Activated gamma-delta T cell (primary cell): Measurements from ENCODE around the gene MPPED1.

Source experiments
- DNase-seq: peaks from one replicate; lab custom pipeline; 2025; lab: John Stamatoyannopoulos, UW

The MPPED1 gene

DNA sequence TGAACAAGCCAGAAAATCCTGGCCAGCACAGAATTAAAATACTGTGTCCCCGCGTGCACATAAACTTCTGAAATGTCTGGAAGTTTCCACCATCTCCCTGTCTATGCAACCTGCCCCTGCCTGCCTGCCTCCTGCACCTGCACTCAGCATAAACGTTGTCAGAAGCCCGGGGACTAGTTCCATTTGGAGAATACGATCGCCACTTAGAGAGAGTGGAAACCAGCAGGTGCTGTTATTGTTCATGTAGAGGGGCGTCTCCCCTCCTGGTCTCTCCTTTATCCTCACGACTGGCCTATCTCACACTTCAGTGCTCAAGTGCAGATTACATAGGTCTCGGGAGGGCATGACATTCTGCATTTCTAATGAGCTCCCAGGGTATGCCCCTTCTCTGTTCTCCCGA, 35.6 kb downstream of the MPPED1 start:
- DNase-seq = no peak

DNA sequence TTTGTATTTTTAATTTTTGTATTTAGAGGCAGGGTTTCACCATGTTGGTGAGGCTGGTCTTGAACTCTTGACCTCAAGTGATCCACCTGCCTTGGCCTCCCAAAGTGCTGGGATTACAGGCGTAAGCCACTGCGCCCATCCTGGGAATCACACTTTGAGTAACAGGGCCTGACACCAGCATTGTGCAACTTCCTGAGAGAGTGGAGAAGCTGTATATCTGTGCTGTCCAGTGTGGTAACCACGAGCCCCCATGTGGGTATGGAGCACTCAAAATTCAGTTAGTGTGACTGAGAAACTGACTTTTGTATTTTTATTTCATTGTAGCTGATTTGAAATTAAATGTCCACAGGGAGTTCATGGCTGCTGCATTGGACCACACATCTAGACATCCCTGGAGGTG, 36.2 kb downstream of the MPPED1 start:
- no peak for DNase-seq

DNA sequence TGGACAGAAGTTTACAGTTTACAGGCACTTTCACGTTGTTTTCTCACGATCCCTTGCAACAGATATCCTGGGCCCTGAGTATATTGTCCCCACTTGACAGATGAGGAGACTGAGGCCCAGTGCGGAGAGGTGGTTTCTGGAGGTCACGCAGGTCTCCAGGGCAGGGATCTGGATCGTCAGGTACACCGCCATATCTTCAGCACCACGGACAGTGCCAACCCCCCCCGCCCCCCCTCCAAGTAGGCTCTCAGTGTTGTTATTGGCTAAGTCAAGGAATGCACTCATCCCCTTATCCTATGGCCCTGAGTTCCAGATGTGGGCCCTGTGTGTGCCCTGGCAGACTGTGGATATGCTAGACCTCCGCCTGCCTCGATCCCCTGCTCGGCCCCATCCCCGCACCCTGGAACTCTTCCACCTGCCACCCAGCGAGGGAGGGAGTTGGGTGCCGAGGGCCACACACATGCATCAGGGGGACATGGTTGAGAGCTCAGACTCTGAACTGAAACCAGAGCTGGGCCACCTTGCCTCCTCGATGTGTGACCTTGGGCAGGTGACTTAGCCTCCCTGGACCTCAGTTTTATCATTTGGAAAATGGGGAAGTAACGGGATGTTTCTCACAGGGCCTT, 37.5 kb downstream of the MPPED1 start:
- no peak for DNase-seq

DNA sequence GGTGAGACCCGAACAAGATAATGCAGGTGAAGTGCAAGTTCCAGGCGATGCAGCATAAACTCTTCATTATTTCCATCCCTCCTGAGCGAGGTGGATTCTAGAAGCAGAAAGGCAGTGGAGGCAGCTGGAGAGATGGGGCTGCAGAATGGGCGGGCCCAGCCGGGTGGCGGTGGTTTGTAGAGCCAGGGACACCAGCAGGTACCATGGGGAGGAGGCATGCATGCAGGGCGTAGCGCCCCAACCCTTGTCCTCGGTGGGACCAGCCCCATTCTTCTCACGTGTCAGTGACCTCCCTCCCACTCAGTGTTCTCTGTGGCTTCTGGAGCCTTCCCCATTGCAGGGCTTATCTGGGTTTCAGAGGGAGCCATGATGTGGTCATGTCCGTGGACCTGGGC, 38.0 kb downstream of the MPPED1 start:
- DNase-seq = no peak

DNA sequence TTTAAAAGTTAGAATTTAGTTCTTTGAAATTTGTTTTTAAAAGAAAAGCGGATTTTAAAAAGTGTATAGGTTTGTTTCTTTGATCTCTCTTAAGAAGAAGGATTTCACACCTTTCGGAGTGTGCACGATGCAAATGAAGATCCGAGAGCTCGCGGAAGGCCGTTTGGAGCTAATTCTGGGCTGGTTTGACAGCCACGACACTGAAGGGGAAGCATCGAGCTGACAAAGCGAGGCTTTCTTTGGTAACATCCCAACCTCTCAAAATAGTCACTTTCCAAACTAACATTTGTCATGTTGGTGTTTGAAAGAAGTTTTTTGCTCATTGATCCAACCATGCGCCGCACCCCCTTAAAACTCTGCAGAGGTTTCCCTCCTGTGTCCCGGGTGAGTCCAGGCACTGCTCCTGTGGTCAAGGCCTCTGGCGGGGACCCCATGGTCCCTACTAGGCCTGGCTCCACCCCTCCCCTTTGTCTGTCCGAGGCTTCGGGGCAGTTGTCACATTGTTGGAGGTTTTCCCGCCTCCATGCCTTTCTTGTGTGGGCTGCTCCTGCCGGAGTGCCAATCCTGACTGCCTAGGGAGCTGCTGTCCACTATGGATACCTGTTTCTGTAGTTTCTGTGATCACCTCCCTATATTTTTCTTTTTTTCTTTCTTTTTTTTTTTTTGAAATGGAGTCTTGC, 39.7 kb downstream of the MPPED1 start:
- no peak for DNase-seq

DNA sequence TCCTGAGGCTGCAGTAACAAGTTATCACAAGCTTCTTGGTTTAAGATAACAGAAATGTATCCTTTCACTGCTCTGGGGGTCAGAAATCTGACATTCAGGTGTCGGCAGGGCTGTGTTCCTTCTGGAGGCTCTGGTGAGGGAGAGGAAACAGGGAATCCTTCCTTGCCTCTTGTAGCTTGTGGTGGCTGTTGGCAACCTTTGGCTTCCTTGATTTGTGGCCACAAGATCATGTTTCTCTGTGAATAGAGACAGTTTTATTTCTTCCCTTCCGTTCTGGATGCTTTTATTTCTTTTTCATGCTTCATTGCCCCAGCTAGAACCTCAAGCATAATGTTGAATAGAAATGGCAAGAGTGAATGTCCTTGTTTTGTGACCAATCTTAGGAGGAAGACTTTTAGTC, 44.0 kb downstream of the MPPED1 start:
- DNase-seq = no peak

DNA sequence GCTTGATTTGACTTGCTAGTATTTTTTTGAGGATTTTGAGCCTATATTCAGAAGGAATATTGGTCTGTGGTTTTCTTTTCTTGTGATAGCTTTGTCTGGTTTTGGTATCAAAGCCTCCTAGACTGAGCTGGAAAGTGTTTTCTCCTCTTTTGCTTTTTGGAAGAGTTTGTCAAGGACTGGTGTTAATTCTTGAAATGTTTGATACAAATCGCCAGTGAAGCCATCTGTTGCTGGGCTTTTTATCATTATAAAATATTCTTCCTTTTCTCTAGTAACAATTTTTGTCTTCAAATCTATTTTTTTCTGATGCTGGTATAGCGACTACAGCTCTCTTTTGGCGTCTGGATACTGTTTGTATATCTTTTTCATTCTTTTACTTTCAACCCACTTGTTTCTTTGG, 45.2 kb downstream of the MPPED1 start:
- no peak for DNase-seq

DNA sequence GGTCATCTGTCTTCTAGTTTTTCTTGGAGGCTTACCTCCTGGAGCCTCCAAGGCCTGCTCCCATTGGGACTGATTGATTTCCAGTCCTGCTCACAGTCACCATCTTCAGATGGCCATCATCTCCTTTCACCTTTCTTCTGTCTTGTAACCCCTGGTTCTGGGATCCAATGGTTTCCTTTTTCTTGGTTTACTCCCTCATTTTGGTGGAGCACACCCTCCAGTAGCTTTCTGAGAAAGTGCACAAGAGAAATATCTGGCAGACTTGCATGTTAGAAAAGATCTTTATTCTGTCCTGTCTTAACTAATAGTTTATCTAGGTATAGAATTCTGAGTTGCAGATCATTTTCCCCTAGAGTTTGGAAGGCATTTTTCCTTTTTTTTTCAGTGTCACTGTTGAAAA, 50.9 kb downstream of the MPPED1 start:
- DNase-seq = no peak

DNA sequence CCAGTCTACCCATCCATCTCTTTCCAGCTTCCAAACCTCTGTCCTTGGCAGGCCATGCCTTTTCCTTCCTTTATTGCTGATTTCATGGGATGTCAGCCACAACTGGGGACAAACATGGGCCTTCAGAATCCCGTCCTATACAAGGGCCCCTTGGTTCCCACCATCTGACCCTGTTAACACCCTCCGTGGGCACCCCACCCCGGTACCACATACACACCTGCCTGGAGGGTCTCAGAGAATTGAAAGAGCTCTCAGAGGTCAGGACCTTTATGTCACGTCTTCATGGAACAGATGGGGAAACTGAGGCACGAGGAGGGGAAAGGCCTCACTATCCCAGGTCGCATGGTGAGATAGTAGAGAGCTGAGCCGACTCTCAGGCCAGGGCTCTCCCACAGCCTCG, 53.0 kb downstream of the MPPED1 start:
- DNase-seq = no peak

DNA sequence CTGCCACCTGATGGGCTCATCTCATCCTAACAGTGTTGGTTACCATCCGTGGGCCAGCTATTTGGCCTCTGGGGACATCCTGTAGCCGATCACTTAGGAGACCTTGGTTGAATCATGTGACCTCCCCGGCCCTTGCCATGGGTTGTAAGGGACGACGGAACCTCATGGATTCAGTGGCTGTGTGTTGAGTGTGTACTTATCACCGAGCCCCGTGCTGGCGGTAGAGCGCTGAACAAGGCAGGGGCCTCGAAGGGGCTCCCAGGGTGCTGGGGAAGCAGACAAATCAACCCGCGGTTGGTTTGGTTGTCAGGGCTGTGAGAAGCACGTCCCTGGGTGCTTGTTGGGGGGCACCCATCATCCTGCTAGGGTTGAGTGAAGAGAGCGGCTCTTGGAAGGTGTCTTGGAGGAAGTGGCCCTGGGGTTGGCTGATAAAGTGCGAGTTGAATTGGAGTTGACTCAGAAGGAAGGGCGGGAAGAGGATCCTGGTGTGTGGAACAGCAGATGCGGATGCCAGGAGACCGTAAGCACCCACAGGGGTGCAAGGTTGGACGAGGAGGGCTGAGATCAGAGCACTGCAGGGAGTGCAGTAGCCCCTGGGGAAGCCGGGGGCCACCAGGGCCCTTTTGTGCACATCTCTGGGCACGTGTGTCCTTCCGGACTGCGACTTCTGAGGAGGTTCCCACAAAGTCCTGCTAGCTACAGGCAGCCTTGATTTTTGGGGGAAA, 53.6 kb downstream of the MPPED1 start:
- no peak for DNase-seq

DNA sequence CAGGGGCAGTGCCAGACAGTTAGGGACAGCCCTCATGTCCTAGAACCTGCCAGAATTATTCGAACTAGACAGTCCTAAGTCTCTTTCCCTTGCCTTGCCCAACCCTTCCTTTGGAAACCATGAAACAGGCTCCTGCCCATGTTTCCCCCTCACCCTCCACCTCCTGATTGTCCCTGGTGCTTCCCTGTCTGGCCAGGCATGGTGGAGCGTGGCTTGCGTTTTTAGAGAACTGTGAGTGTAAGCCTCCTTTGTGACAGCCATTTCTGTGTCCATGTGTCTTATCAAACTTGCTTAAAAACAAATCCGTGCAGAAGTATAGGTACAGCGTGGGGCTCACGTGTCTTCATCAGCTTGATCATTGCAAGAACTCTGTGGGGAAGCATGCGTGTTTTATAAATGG, 54.9 kb downstream of the MPPED1 start:
- DNase-seq = no peak

DNA sequence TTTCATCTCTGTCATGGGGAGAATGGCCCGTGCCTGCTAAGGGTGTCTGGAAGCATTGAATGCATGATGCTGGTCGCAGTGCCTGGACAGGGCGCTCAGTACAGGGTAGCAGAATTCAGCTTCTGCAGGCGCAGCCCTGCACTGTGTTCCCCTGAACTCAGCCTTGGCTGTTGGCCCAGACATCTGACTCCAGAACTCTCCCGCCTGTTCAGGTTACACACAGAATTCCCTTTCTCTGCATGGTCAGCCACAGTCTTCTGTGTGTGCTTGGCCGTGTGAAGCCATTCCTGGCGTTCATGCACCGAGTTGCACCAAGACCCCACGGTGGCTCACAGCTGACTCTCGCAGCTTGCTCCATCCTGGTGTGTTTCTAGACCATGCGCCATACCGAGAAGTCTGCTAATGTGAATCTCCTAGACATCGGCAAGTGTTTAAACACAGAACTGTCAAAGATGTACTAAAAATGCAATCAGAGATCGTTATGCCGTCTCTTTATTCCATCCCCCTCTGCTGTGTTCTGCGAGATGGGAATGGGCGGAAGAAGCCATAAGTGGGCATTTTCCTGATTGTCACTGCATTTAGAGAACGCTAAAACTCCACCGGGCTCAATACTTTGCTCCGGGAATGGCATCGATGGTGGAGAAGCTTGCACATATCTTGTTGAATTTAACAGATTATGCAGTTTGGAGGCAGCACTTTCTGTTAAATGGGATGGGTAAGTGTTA, 55.6 kb downstream of the MPPED1 start:
- DNase-seq = no peak

DNA sequence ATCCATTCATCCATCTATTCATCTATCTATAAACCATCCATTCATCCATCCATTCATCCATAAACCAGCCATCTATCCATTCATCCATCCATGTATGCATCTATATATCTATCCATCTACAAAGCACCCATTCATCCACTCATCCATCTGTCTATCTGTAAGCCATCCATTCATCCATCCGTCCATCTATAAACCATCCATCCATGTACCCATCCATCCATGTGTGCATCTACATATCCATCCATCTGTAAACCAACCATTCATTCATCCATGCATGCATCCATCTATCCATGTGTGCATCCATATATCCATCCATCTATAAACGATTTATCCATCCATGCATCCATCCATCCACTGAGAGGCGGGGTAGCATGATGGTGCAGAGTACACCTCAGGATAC, 58.4 kb downstream of the MPPED1 start:
- no peak for DNase-seq

DNA sequence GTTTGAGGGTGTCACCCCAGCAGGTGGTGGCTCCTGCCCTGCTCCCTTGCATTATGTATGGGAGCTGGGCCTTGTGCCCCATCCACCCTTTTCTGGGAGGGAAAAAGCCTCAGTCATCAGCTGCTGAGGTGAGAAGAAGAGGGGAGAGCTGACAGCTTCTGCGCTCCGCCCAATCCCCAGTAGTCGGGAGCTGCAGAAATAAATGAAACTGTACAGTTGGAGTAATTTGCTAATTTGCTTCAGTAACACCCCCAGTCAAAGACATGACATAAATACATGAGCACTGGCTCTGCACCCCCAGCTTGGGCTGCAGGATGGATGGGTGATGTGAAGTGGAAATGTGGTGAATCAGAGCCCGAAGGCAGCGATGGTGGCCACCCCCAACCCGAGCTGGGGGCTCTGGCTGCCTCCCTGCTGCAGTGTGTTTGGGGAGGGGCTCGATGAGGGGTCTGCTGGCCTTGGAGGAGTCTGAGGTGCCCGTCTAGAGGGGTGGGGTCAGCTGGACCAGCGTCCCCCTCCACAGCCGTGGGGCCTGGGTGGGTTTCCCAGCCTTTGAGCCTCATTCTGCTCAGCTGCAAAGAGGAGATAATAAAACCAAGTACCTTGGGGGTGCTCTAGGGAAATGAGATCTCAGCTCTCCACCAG, 59.2 kb downstream of the MPPED1 start:
- no peak for DNase-seq

DNA sequence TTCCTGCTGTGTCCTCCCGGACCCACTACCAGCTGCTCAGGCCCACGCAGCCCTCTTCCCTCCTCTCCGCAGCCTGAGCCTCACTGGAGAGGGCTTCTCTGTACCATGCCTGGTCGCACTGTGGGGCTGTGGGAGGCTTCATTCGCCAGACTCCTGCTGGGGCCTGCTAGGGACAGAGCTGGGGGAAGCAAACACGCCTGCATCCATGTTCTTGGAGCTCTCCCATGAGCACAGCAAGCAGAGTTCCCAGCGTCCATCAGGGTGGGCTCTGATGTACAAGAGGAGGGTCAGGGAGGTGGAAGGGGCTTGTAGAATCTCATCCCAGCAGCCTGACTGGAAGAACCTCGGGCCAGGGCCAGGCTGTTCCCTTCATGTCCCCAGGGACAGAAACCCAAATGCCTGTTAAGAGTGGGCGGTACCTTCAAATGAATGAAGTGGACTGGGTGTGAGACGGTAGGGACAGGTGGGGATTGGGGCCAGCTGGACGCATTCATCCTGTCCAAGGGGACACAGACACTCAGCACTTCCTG, 59.9 kb downstream of the MPPED1 start:
- DNase-seq = no peak

DNA sequence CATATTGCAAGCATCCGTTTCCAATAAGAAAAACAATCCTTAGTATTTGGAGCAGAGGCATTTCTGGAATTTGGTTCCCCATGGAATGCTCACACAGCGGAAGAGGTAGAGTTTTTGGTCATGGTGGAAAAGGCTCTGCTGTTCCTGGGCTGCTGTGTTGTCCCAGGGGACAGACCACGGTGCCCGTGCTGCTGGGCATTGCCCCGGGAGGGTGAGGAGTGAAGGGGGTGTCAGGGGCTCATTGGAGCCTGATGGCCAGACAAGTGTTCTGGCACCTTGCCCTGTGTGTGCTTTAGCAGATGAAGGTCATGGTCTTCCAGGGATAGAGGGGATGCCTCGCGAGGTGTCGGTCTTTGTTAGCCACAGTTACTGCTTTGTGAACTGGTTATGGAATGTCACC, 61.2 kb downstream of the MPPED1 start:
- no peak for DNase-seq

DNA sequence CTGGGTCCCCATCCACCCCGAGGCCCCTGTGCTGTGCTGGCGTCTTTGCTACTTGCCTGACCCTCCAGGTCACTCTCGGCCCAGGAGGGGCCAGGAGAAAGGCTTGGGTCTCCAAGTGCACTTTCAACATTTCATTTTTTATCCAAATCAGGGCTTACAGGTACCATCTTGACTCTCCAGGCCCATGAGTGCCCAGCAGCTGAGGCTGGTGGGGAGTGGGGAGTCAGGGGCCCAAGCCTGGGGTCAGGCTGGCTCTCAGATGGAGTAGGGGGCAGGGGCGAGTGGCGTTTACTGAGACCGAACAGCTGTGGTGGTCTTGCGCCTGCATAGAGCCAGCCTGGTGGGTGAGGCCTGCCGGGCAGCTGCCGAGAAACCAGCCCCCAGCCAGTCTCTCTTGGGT, 61.6 kb downstream of the MPPED1 start:
- no peak for DNase-seq

DNA sequence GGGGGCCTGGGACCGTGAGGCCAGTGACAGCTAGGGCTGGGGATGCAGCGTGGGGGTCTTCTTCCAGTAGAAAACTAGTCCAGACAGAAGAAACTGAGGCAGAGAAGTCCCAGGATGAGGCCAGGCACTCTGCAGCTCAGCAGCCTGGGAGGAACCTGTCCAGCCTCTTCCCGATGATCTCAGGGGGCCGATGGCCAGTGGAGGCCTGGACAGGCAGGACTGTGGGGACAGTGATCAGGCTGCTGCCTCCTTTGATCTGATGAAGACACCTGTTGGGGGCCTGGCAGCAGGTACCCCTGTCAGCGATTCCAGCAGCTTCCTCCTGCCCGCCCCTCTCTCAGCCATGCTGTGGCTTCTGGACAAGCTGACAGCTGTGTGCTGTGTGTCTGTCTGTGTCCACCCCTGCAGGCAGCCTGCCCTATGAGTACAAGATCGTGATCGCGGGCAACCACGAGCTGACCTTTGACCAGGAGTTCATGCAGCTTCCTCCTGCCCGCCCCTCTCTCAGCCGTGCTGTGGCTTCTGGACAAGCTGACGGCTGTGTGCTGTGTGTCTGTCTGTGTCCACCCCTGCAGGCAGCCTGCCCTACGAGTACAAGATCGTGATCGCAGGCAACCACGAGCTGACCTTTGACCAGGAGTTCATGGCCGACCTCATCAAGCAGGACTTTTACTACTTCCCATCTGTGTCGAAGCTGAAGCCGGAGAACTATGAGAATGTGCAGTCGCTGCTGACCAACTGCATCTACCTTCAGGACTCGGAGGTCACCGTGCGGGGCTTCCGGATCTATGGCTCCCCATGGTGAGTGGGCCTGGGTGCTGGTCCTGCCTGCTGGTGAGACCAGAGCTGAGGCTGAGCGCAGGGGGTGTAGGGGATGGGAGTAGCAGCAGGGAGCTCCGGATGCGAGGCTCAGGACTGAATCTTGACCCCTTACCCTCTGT, 62.6 kb downstream of the MPPED1 start:
- no peak for DNase-seq

DNA sequence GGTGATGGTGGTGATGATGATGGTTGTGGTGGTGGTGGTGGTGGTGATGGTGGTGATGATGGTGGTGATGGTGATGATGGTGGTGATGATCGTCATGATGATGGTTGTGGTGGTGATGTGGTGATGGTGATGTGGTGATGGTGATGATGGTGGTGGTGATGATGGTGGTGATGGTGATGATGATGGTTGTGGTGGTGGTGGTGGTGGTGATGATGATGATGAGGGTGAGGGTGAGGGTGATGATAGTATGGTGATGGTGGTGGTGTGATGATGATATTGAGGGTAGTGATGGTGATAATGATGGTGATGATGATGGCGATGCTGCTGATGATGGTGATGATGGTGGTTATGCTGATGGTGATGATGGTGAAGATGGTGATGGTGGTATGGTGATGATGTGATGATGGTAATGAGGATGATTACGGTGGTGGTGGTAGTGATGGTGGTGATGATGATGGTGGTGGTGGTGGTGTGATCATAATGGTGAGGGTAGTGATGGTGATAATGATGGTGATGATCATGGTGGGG, 63.8 kb downstream of the MPPED1 start:
- no peak for DNase-seq

DNA sequence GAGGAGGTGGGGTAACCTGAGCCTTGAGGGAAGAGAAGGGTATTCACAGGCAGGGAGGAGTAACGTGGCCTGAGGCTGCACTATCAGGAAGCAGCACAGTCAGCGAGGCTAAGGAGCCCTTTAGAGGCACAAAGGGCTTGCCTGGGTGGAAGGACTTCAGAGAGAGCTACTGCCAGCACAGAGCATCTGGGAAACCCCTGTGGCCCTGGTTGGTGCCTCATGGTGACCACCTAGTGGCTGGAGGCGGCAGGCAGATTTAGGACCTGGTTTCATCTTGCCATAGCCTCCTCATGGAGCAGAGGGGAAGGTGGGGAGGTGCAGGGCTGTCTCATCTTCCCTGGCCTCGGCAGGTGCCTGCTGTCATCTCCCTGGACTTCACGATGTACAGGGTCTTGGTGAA, 64.5 kb downstream of the MPPED1 start:
- DNase-seq = no peak
